LoVo (cell line): ENCODE measurements around the gene CRTC1.

Source experiments
- DNase-seq: peaks from one replicate; pipeline ENCODE4 v3.0.0-alpha.2; 2016; ENCODE audit warnings: low spot score

CRTC1 gene, protein sequence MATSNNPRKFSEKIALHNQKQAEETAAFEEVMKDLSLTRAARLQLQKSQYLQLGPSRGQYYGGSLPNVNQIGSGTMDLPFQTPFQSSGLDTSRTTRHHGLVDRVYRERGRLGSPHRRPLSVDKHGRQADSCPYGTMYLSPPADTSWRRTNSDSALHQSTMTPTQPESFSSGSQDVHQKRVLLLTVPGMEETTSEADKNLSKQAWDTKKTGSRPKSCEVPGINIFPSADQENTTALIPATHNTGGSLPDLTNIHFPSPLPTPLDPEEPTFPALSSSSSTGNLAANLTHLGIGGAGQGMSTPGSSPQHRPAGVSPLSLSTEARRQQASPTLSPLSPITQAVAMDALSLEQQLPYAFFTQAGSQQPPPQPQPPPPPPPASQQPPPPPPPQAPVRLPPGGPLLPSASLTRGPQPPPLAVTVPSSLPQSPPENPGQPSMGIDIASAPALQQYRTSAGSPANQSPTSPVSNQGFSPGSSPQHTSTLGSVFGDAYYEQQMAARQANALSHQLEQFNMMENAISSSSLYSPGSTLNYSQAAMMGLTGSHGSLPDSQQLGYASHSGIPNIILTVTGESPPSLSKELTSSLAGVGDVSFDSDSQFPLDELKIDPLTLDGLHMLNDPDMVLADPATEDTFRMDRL

DNA sequence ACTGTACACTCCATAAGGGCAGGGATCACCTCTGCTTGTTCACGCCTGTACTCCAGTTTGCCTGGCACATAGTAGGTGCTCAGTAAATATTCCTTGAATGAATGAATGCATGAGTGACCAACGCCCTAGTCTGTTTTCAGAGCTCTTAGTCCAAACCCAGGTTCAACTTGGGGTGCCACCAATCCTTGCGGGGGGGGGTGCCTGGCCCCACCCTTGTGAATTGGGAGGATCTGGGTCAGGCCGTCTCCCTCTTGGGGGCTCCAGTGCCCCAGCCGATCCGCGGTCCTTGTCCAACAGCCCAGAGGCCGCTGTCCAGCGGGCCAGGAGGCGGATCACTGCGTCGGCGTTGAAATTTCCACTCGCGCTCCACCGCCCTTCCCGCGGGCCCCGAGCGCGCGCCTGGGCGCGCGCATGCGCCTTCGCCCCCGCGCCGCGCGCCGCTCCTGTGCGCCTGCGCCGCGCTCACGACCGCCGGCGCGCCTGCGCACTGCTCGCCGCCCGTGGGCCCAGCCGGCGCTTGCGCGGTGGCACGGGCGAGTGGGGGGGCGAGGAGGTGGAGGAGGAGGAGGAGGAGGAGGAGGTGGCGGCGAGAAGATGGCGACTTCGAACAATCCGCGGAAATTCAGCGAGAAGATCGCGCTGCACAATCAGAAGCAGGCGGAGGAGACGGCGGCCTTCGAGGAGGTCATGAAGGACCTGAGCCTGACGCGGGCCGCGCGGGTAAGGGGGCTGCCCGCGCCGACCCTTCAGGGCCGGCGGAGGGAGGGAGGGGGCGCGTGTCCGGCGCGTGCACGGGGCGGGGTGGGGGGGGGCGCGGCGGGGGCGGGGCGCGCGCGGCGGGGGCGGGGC lies at the start of gene CRTC1:
Gene CRTC1 (plus strand): TSS at position 572 of the 849 bp plus-strand sequence. CDS start 23 bp downstream, at position 595.
- DNase-seq: peak; percentile 90

DNA sequence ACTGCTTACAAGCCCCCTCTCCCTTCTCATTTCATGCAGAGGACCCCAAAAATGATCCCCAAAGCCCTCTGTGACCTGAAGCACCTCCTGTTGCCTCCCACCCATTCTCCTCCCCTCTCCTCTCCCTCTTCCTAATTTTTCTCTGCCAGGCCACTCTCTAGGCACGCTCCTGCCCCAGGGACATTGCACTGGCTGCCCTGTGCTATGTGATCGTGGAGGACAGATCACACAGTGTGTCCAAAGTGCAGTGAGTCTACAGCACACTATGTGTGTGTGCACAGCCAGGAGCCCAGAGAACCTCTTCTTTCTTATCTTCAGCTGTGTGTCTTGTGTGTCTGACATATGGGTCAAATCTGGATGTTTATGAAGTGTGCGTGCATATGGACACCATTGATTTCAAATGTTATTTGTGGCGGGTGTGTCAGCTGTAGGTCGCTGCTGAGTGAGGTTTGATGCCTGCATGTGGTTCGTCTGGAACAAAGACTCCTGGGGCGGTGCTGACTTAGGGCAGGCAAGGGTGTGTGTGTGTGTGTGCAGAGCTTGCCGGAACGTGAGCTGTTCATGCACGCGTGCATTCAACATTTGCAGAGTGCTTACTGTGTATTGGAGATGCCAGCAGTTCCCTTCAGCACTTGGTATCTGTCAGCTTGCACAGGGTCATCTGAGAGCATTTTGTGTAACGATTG lies 48.7 kb upstream of the CRTC1 start:
- no peak for DNase-seq

DNA sequence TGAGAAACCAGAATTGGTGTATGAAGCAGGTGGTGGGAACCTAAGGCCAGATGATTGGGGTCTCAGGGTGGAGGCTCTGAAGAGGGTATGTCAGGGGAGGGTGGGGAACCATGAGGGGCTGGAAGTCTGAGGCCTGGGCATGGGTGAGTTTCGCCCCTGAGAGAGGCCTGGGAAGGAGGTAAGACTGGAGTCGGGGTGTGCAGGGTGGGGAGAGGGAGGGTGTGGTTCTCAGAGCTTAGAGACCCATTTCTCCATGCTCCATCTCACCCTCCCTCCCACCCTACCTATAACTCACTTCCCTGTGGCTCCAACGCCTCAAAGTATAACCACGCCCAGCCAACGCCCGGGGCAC lies 47.7 kb upstream of the CRTC1 start:
- DNase-seq: no peak

DNA sequence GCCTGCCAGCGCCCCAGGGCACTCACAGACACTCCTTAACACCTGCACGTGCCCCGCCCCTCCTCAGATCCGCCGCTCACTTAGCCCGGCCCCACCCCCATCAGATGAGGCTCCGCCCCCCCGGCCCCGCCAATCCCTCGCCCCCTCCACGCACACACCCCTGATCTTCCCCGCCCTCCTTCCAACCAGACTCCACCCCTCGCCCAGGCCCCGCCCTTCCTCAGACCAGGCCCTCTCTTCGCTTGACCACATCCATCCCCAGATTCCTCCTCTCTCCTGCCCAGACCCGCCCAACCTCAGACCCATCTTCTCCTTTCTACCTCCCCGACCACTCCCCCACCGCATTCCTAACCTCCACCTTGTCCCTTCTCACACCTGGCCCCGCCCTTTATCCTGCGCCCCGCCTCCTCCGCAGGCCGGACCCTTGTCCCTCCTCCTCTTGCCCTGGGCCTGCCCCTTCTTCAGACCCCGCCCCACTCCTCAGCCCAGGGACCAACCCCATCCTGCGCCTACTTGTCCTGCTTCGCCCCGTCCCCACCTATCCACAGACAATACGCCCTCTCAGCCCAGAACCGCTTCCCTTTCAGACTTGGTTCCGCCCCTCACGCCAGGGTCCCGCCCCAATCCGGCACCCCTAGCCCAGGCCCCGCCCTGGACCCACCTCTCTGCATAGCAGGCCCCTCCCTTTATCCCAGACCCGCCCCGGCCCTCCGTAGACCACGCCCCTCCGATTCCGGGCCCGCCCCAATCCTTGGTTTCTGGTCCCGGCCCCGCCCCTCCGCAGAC lies 47.1 kb upstream of the CRTC1 start:
- peak; percentile 97 for DNase-seq

DNA sequence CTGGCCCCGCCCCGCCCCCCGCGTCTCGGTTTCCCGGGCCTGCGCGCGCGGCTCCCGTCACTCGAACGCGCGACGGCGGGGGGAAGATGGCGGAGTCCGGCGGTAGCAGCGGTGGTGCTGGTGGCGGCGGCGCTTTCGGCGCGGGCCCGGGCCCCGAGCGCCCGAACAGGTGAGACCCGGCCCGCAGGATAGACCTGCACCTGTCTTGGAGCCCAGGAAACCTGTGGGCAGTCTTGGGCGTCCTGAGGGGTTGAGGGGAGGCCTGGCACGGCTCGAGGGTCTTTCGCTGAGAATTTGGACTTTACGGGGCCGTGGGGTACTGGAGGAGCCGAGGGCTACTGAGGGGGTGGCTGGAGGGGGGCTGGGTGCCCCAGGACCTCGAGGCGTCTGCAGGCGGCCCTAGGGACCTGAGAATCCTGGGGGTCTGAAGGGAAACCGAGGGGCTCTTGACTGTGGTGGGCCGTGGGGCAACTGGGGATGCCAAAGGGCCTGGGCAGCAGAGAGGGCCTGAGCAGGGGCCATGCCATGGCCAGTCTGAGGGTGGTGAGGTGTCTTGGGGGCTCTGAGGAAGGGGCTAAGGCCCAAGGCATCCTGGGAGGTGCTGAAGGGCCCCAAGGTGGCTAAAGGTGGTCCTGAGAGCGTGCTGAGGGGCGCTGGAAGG lies 46.4 kb upstream of the CRTC1 start, which contains the start of gene KLHL26:
Gene KLHL26 (plus strand): TSS at position 60 of the 661 bp plus-strand sequence. CDS start 27 bp downstream, at position 87.
- no peak for DNase-seq

DNA sequence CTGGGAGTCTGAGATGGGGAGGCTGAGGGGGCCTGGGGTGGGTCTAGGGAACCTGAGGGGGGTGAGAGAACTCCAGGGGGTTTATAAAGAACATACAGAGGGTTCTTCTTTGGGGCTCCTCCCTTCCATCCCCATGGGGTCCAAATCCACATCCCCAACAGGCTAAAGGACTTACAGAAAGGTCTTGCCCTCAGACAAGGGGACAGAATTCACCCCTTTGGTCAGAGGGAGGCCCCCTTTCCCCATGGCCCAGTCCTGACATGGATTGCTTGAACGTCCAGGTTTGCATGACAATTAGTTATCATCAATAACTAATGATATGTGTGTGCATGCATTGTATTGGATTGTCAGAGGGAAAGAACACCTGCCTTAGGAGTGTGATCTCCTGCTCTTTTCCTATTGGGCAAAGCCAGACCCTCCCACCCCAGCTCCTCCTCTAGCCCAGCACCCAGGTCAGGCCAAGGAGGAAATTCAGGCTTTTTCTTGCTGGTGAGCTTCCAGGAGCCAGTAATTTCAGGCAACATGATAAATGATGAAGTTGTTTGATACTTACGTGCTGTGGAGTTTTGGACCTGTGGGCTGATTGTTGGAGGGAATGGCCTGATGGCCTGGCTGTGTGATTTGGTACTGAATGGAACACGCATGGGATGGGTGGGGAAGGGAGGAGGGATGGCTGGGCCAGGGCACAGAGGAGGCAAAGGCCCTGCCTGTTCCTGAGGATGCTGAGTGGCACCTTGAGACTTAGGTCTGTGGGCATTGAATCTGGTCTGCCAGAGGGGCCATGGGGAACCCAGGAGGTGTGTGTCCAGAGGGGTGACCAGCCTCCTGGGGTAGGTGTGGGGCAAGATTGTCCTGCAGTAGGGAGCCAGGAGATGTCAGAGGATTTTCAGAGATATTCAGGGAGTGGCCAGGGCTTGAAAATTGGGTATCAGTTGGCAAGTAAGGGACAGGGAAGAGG lies 45.5 kb upstream of the CRTC1 start:
- peak; percentile 46 for DNase-seq

DNA sequence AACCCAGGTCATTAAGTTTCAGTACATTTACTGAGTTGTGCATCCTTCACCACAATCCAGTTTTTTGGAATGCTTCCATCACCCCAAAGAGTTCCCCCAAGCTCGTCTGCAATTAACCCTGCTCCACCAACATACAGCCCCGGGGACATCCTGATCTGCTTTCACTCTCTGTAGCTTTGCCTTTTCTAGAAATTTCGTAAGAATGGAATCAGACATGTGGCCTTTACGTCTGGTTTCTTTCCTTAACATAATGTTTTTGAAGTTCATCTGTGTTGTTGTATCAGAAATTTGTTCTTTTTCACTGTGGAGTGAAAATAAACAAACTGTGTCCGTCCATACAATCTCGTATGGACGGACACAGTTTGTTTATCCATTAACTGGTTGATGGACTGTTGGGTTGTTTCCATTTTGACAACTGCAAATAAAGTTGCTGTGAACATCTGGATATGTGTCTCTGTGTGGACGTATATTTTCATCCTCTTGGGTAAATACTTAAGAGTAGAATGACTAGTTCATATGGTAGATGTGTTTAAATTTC lies 43.7 kb upstream of the CRTC1 start:
- no peak for DNase-seq

DNA sequence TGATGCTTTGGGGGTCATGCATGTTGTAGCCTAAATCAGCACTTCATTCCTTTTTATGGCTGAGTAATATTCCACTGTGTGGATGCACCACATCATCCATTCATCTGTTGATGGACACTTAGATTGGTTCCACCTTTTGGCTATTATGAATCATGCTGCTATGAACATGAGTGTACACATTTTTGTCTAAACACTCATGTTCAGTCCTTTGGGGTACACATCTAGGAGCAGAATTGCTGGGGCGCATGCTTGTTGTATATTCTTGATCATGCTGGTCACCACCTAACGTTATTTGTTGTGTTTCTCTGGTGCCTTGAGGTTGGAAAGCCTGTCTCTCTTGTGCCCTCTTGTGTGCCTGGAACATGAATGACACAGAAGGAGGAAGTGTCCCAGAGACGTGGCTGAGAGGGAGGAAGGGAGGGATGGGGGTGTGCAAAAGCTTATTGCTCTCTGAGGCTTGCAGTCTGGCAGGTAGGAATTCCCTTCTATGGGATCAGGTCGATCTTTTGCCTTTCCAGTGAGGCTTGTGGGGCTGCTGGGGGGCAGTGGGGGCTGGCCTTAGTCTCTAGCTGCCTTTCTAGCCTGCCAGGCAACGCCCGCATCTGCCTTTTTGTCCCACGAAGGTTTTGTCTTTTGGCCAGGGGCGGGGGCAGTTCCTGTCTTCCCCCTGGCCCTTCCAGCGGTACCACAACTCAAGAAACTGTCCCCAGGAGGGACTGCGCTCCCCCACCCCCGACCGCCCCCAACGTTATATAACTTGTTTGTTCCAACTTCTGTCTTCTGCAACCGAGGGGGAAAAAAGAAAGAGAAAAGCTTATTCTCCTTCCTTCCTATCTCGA lies 39.1 kb upstream of the CRTC1 start:
- DNase-seq: no peak

DNA sequence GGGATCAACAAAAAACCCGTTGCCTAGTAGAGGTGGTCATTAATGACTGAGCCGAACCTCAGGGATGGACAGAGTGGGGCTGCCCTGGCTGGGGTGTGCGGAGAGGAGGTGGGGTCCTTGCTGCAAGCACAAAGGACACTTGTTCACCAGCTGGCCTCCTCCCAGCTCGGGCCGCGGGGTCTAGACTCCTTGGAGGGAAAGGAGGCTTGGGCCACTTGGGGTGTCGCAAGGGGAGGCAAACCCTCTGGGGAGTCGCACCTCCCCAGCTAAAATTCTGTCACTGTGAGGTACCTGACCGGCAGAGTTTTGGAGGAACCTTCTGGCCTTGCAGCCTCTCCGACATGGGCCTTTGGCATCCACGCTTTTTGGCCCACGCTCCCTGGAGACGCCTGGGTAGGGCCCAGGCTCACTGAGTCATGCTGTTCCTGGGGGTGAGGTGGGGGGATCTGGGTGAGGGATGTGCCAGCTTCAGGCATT lies 38.4 kb upstream of the CRTC1 start:
- DNase-seq: no peak

DNA sequence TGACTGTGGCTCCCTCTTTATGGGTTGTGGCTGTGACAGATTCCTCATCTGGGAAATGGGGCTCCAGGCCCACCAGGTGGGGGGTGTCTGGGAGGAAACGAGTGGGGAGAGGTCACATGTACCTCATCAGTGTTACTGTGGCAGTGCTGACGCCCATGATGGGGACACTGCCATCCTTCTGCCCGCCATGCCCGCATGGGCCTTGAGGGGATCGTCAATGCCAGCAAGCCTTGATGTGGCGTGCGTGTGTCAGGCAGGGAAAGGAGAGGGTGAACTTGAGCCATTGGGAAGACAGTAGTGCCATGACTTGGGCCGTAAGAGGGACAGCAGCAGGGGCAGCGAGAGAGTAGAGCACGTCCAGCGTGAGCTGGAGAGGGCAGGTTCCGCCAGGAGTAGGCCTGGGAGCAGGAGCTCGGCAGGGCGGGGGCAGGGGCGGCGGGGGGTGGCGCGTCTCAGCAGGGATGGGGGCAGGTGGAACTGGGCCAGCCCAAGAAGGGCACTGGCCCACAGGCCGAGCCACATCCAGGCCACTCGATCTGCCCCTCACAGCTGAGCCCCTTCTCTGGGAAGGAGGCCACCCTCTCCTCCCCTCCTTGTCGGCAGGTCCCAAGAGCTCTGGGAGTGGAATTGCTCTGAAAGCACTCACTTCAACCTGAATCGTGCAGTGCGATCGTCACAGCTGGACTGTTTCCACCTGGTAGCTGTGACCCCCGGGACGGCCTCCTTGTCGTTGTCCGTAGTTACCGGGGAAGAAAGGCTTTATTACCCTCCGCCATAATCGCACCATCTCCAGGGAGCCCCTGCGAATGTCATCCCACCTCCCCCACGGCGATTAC lies 36.7 kb upstream of the CRTC1 start:
- no peak for DNase-seq

DNA sequence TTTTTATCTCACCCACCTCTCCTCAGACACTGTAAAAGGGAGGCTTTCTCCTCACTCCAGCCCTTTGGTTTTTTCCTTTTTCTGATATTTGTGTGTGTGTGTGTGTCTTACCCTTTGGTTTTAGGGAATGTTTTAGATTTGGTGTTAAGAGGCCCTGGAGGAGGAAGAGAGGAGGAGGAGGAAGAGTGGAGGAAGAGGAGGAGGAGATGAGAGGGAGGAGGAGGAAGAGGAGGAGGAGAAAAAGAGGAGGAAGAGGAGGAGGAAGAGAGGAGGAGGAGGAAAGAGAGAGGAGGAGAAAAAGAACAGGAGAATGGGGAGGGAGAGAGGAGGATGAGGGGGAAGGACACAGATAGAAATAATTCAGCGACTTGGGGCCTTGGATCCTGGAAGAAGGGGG lies 36.1 kb upstream of the CRTC1 start:
- DNase-seq: no peak

DNA sequence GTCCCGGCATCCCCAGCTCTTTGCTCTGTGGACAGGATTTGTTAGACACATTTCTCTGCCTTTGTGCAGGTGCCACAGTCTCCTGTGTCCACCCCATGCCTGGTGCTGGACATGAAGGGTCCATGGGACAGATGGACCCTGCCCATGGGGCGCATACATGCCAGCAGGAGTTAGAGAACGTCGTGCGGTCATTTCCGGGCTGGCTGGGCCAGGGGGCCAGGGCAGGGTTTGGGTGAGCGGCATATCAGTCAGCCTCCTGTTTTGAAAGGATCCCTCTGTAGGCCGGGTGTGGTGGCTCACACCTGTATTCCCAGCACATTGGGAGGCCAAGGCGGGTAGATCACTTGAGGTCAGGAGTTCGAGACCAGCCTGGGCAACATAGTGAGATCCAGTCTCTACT lies 35.7 kb upstream of the CRTC1 start:
- no peak for DNase-seq

DNA sequence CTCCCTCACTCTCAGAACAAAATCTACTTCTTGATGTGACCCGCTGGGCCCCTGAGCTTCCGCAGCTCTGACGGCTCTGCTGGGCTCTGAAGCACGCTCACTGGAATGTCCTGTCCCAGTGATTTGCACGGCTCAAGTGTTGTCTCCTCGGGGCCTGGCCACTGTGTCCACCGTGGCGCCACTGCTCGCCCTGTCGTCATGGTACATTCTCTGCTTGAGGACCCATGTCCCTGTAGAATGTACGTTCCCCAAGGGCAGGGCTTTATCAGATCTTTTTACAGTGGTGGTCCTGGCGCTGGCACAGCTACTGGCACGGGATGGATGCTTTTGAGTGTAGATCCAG lies 34.5 kb upstream of the CRTC1 start:
- DNase-seq: no peak

DNA sequence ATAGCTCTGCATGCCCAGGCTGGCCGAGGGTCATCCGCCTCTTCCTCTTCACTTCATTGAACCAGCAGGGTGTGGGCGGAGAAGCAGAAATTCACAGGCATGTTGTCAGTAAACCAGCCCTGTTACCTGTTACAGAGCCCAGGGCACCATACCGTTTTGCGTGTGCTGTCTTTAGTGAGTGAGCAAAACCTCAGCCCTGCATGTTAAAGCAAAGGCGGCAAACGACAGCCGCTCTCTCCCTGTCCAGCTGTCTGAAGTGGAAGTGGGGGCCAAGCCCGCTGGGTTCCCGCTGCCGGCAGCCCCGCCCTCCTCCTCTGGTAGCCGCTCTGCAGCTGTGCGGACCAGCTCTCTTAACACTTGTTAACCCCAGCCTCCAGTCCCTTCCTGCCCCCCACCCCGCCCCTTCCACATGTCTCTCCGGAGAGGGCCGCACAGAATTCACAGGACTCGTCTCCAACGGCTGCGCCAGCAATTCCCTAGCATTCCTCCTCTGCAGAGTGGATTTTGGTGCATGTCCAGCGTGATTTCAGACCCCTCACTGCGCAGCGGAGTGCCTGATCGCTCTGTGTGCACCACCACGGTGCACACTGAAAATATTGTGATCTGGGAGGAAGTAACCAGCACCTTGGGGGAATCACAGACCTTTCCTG lies 34.0 kb upstream of the CRTC1 start:
- no peak for DNase-seq

DNA sequence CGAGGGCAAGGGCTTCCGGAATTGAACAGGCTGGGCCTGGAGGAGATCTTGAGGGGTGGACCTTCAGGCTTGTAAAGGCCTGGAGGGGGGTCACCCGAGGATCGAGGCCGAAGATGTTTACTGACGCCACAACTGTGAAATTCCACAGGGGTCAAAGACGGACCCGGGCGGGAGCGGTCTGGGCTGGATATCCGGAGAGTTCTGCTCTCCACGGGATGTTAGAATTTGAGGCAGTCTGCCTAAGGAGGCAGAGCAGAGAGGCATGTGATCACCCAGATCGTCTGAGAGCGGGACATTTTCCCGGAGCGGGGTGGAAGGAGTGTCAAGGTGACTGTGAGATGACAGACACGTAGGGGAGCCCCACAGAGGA lies 33.5 kb upstream of the CRTC1 start:
- no peak for DNase-seq

DNA sequence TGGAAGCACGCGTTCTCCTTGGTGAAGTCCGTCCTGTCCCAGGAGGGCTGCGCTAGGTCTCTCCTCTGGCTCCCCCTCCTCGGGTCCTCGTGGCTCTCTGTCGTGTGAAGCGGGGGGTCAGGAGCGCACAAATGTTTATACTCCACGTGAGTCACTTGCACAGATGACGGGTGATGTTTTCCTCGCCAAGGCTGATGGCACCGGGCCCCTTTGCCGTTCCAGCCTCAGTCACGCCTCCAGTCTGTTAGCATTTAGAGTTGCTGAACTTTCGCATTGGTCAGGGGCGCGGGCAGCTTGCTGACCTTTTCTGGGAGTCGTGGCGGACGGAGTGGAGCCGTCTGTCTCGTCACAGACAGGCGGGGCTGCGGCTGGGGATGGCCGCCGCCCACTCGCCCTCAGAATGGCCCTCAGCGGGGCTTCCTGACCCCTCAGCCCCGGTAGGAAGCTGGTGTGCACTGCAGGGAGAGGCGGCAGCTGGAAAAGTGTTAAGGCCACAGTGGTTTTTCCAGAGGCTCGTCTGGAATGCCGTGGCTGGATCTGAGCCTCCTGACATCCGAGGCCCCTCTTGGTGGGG lies 32.9 kb upstream of the CRTC1 start:
- no peak for DNase-seq

DNA sequence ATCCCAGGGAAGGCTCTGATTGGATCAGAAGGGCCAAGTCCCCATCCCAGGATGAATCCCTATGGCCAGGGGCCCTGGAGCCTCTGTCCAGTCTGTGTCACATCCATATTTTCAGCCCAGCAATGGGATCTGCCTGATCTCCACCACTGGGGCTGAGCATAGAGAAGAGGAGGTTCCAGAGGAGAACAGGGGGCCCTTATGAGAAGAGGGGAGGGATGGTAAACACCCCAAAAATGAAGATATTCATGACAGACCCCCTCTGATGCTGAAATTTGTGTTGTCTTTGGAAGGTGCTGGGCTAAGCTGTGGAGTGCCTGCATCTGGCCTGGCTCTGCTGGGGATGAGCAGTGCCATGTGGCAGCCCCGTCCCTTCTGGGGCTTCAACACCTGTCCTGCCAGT lies 32.2 kb upstream of the CRTC1 start:
- no peak for DNase-seq
